KOPT-K1 (cell line): ENCODE results near the gene DHCR7.

Source experiments
- H3K27ac ChIP-seq: fragments of 200-600 bp; sonication (generic); 2 replicates; pipeline ENCODE4 v1.5.1; 2016; ENCODE audit warnings: antibody characterized with exemption, mild to moderate bottlenecking, low read depth, low read length; ENCODE audit not compliant: poor library complexity, severe bottlenecking
- H3K36me3 ChIP-seq: fragments of 200-600 bp; sonication (generic); 2 replicates; pipeline ENCODE4 v1.5.1; 2017; ENCODE audit warnings: antibody characterized with exemption, mild to moderate bottlenecking, low read length, moderate library complexity; ENCODE audit not compliant: insufficient read depth
- H3K9me3 ChIP-seq: fragments of 200-600 bp; sonication (generic); 2 replicates; pipeline ENCODE4 v1.5.1; 2017; ENCODE audit warnings: antibody characterized with exemption, low read length, mild to moderate bottlenecking; ENCODE audit not compliant: insufficient read depth, poor library complexity, severe bottlenecking

Gene DHCR7

DNA sequence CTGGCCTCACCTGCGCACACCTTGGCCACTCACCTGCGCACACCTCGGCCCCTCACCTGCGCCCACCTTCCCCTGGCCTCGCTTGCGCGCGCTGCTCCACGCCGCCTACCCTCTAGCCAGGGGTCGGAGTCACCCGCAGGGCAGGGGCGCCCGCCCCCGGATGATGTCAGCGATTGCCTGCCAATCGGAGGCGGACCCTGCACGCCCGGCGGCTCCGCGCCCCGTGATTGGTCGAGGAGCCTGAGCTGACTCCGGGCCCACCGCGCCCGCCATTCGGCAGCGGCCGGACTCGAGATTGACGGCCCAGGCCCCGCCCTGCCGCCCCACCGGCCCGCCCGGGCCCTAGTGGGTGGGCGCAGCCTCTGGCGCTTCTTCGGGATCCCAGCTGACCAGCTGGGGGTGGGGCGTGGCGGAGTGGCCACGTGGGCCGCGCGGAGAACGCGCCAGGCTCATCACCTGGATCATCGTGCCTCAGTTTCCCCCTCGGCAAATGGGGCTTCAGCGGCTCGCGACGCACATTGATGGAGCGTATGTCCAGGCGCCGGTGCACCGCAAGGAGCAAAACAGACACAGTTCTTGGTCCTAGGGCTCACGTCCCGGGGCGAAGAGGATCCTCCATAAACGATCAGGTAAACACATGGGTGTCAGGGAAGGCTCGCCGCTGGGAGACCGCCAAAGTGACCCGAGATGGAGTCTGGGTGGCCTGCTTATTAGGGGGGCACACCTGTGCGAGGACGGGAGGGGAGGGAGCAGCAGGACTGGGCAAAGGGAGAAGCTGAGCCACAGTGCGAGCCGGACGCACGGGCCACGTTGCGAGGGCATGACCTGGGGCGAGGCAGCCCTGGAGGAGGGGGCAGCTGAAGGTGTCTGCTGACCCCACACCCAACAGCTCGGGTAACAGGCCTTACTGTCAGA lies at the start of gene DHCR7:
TSS of gene DHCR7 (minus strand) at position 137 of the 915 bp plus-strand sequence. CDS start 3,441 bp downstream, outside the sequence.
- peaks cover 37% of the 10 kb centered on the region for H3K36me3 ChIP-seq
- peaks cover 8% of the 10 kb centered on the region for H3K9me3 ChIP-seq
- peak within 1 kb of the TSS; percentile 82 for H3K27ac ChIP-seq

GRCh38 chr11:71496421-71496820 lies 48.2 kb upstream of the DHCR7 start:
- Histone ChIP-seq H3K9me3 (peaks cover 6% of the 10 kb centered on the region), H3K36me3 (peaks cover 87% of the 10 kb centered on the region), H3K27ac (no peak overlapping the region)

GRCh38 chr11:71495286-71496230 lies 47.4 kb upstream of the DHCR7 start:
- Histone ChIP-seq H3K9me3 (peaks cover 6% of the 10 kb centered on the region), H3K27ac (peak overlapping the region; percentile 5), H3K36me3 (peaks cover 87% of the 10 kb centered on the region)

- Histone ChIP-seq H3K9me3 (peaks cover 6% of the 10 kb centered on the region), H3K36me3 (peaks cover 71% of the 10 kb centered on the region), H3K27ac (no peak overlapping the region)
These were observed 43.7 kb upstream of the DHCR7 start for GRCh38 chr11:71491940-71492339.

DNA sequence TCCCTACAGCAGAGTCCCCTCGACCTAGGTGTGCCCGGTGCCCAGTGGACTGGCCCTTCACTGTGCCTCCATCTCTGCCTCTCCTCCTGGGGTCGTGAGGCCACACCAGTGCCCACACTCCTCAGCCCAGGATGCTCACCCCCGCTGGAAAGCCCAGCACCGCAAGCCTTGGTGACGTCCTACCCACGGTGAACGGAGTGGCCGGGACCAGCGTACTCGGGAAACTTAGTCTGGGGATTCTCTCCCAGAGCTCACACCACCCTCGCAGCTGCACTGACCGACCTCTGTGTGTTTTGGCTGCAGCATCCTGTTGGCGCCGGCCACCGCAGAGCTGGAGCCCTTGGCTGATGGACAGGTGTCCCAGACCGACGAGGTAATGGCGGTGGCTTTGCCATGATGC lies 43.3 kb upstream of the DHCR7 start:
- Histone ChIP-seq H3K27ac (no peak overlapping the region), H3K36me3 (peaks cover 68% of the 10 kb centered on the region), H3K9me3 (peaks cover 6% of the 10 kb centered on the region)

DNA sequence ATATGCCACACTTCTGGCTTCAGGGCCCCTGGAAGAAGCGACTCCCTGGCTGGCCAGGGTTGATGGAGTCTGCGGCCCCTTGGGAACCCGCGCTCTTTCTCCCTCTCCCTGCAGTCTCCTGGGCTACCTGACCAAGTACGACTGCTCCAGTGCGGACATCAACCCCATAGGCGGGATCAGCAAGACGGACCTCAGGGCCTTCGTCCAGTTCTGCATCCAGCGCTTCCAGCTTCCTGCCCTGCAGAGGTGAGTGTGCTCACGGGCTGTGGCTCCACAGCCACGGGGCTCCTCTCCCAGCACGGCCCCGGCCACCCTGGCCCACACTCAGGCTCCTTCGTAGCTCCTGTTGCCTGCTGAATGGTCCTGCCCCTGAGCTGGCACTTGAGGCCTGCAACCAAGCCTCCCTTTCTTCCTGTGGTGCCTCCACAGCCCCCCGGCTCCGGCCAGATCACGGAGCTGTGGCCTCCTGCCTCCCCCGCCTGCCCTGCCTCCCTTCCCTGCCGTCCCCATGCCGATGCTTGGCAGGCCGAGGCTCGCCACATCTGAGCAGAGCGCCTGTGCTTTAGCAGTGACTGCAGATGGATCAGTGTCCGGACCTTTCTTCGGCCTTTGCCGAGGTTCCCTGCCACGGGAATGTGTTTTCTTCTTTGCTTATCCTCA lies 42.7 kb upstream of the DHCR7 start:
- H3K27ac ChIP-seq: no peak overlapping the region
- H3K9me3 ChIP-seq: no peaks in the 10 kb centered on the region
- H3K36me3 ChIP-seq: peaks cover 68% of the 10 kb centered on the region

DNA sequence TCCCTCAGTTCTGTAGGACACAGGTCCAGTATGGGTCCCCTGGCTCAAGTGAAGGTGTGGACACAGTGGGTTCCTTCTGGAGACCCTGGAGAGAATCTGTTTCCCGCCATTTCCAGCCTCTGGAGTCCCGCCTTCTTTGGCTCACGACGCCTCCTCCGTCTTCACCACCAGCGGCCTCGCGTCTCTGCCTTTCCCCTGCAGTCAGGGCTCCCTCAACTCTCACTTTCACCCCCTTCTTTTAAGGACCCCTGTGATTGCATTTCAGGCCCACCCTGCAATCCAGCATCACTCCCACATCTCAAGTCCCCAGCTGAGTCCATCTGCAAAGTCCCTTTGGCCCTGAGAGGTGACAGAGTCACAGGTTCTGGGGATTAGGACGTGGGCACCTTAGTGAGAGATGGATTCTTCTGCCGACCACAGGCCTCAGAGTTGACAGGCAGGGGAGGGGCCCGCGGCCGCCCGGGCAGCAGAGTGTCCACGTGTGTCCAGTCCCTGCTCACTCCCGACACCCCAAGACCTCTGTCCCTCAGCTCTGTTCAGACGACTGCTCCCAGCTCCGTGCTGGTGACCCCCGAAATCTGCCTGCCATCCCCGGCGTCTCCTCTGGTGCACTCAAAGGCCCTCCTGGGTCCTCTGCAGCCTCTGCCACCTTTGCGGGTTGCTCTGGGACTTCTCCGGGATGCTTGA lies 42.0 kb upstream of the DHCR7 start:
- H3K27ac ChIP-seq: no peak overlapping the region
- H3K9me3 ChIP-seq: no peaks in the 10 kb centered on the region
- H3K36me3 ChIP-seq: peaks cover 68% of the 10 kb centered on the region

GRCh38 chr11:71489311-71490043 lies 41.3 kb upstream of the DHCR7 start:
- H3K27ac ChIP-seq: no peak overlapping the region
- H3K36me3 ChIP-seq: peaks cover 68% of the 10 kb centered on the region
- H3K9me3 ChIP-seq: no peaks in the 10 kb centered on the region

- Histone ChIP-seq H3K36me3 (peaks cover 69% of the 10 kb centered on the region), H3K27ac (no peak overlapping the region), H3K9me3 (no peaks in the 10 kb centered on the region)
These were observed 40.6 kb upstream of the DHCR7 start for GRCh38 chr11:71488681-71489270.

- Histone ChIP-seq H3K27ac (no peak overlapping the region), H3K36me3 (peaks cover 81% of the 10 kb centered on the region), H3K9me3 (no peaks in the 10 kb centered on the region)
These were observed 38.1 kb upstream of the DHCR7 start for GRCh38 chr11:71486320-71486719.

- no peak overlapping the region for H3K27ac ChIP-seq
- peaks cover 81% of the 10 kb centered on the region for H3K36me3 ChIP-seq
- no peaks in the 10 kb centered on the region for H3K9me3 ChIP-seq
These were observed 37.3 kb upstream of the DHCR7 start for GRCh38 chr11:71485466-71485865.

GRCh38 chr11:71485063-71485399 lies 36.8 kb upstream of the DHCR7 start:
- Histone ChIP-seq H3K36me3 (peaks cover 81% of the 10 kb centered on the region), H3K9me3 (no peaks in the 10 kb centered on the region), H3K27ac (no peak overlapping the region)

DNA sequence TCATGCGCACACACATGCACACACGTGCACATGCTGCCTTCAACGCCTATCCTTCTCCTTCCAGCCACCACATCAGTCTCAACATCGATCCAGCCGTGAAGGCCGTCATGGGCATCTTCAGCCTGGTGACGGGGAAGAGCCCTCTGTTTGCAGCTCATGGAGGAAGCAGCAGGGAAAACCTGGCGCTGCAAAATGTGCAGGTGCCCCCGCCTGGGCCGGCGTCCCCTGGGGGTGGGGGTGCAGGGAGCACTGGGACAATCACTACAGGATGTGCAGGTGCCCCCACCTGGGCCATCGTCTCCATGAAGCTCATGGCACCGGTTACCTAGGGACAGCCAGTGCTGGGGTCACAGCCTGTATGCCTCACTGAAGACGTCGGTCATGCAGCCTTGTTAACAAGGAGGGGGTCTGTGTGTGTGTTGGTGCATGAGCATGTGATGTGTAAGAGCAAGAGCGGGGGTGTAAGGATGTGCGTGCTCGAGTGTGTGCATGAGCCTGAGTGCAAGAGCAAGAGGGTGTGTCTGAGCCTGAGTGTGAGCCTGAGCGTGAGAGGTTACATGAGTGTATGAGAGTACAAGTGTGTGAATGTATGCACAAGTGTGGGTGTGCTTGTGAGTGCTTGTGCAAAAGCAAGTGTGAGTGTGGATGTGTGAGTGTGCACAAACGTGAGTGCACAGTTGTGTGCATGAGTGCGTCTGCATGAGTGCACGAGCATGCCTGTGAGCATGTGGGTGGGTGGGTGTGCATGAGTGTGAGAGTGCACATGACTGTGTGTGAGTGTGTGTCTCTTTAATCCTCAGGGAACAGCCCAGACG lies 36.3 kb upstream of the DHCR7 start:
- Histone ChIP-seq H3K9me3 (no peaks in the 10 kb centered on the region), H3K36me3 (peaks cover 84% of the 10 kb centered on the region)

More for the DNA sequence above, 36.3 kb upstream of the DHCR7 start:
- no peak overlapping the region for H3K27ac ChIP-seq
